Peyer's patch (tissue), 4 donors: Measurements from ENCODE around the gene C20orf144. TPM values are rescaled to one million over a fixed set of nuclear protein-coding genes. Genes with fewer than 3 reads are reported as not detected.

Source experiments
- DNase-seq, 3 donors: peaks; one replicate each; pipeline ENCODE4 v3.0.0-alpha.2; 2017 to 2019
- H3K27ac ChIP-seq, 4 donors: fragments of 200-600 bp; sonication (generic); one replicate each; pipeline ENCODE4 v1.5.1; 2016 to 2019
- H3K27me3 ChIP-seq, 2 donors: fragments of 200-600 bp; sonication (generic); one replicate each; pipeline ENCODE4 v1.5.1; 2019
- H3K36me3 ChIP-seq, 3 donors: fragments of 200-600 bp; sonication (generic); one replicate each; pipeline ENCODE4 v1.5.1; 2016 to 2019
- H3K4me1 ChIP-seq, 4 donors: fragments of 200-600 bp; sonication (generic); one replicate each; pipeline ENCODE4 v1.5.1; 2016 to 2019
- H3K4me3 ChIP-seq, 4 donors: fragments of 200-600 bp; sonication (generic); 1 replicate in 3 of 4; 2 replicates in 1 of 4; pipeline ENCODE4 v1.5.1; 2016 to 2019; ENCODE audit warnings: mild to moderate bottlenecking in 1 of 4
- H3K9me3 ChIP-seq, 4 donors: fragments of 200-600 bp; sonication (generic); one replicate each; pipeline ENCODE4 v1.5.1; 2016 to 2019; ENCODE audit warnings: mild to moderate bottlenecking in 1 of 4
- CTCF ChIP-seq, 6 experiments: fragments of 450-650 bp in 4 of 6; fragments of 200-600 bp in 2 of 6; sonication (generic) in 1 of 6; IDR thresholded peaks; one replicate each; pipeline ENCODE4 v1.5.1; 2017 to 2019; ENCODE audit warnings: antibody characterized with exemption in 6 of 6, mild to moderate bottlenecking in 3 of 6, moderate library complexity in 1 of 6
- POLR2A ChIP-seq, 2 donors: fragments of 450-650 bp; IDR thresholded peaks; one replicate each; pipeline ENCODE4 v1.5.1; 2017; ENCODE audit warnings: antibody characterized with exemption in 2 of 2, mild to moderate bottlenecking in 2 of 2, moderate library complexity in 2 of 2
- total RNA-seq, 4 donors: library from RNA; depleted of rRNA; stranded (reverse); fragments of >200 nt; gene quantifications; one replicate each; pipeline ENCODE4 v1.1.0, GENCODE V29; 2016

C20orf144 gene
- total RNA-seq, 4 donors from 2014 or later = not detected

GRCh38 chr20:33656010-33656782, 5.9 kb upstream of the C20orf144 start:
- H3K4me3 ChIP-seq = no peak overlapping the region
- H3K4me1 ChIP-seq = peaks cover 0 to 35% (median 2%) of the 10 kb centered on the region in 4 donors
- no peak overlapping the region for H3K27ac ChIP-seq
- H3K27me3 ChIP-seq = no peaks in the 10 kb centered on the region
- peaks cover 0 to 42% (median 0%) of the 10 kb centered on the region in 3 donors for H3K36me3 ChIP-seq
- no peaks in the 10 kb centered on the region for H3K9me3 ChIP-seq
- no peak for TF ChIP-seq POLR2A (IDR thresholded peaks at IDR 0.05)
- TF ChIP-seq CTCF (IDR thresholded peaks at IDR 0.05) = no peak
- peak in 1 of 3 donors; percentile 34 for DNase-seq

GRCh38 chr20:33656783-33657703, 5.1 kb upstream of the C20orf144 start:
- peaks cover 0 to 43% (median 0%) of the 10 kb centered on the region in 3 donors for H3K36me3 ChIP-seq
- no peak for TF ChIP-seq CTCF (IDR thresholded peaks at IDR 0.05)
- H3K4me3 ChIP-seq = no peak overlapping the region
- no peaks in the 10 kb centered on the region for H3K9me3 ChIP-seq
- H3K4me1 ChIP-seq = peaks cover 0 to 28% (median 2%) of the 10 kb centered on the region in 4 donors
- no peak overlapping the region for H3K27ac ChIP-seq
- H3K27me3 ChIP-seq = no peaks in the 10 kb centered on the region
- DNase-seq = peak in 1 of 3 donors; percentile 38

- TF ChIP-seq POLR2A (IDR thresholded peaks at IDR 0.05) = no peak
- Histone ChIP-seq H3K9me3 (no peaks in the 10 kb centered on the region), H3K4me1 (peaks cover 0 to 30% (median 2%) of the 10 kb centered on the region in 4 donors), H3K27me3 (no peaks in the 10 kb centered on the region), H3K4me3 (no peak overlapping the region), H3K27ac (no peak overlapping the region), H3K36me3 (peaks cover 0 to 43% (median 0%) of the 10 kb centered on the region in 3 donors)
- DNase-seq = peak in 1 of 3 donors; percentile 39
Measured at GRCh38 chr20:33657704-33658095, 4.4 kb upstream of the C20orf144 start.

GRCh38 chr20:33658510-33658909, 3.6 kb upstream of the C20orf144 start:
- Histone ChIP-seq H3K27ac (no peak overlapping the region), H3K27me3 (no peaks in the 10 kb centered on the region), H3K9me3 (no peaks in the 10 kb centered on the region), H3K4me3 (no peak overlapping the region), H3K36me3 (peaks cover 0 to 43% (median 0%) of the 10 kb centered on the region in 3 donors), H3K4me1 (peaks cover 0 to 28% (median 0%) of the 10 kb centered on the region in 4 donors)
- DNase-seq = no peak
- TF ChIP-seq CTCF (IDR thresholded peaks at IDR 0.05) (no peak), POLR2A (IDR thresholded peaks at IDR 0.05) (no peak)

GRCh38 chr20:33658929-33659328, 3.2 kb upstream of the C20orf144 start:
- Histone ChIP-seq H3K9me3 (no peaks in the 10 kb centered on the region), H3K4me1 (peaks cover 0 to 25% (median 0%) of the 10 kb centered on the region in 4 donors), H3K36me3 (peaks cover 0 to 43% (median 0%) of the 10 kb centered on the region in 3 donors), H3K4me3 (no peak overlapping the region), H3K27ac (no peak overlapping the region), H3K27me3 (no peaks in the 10 kb centered on the region)
- TF ChIP-seq POLR2A (IDR thresholded peaks at IDR 0.05) (no peak), CTCF (IDR thresholded peaks at IDR 0.05) (no peak)
- DNase-seq = no peak
